ENCODE measurements around the gene SIRT1. TPM values are rescaled to one million over a fixed set of nuclear protein-coding genes. Genes with fewer than 3 reads are reported as not detected.

SIRT1 gene
- total and polyA plus RNA-seq, 9 of the 15 experiments (the other 6 are each of a cell fraction or from before 2014, with no cell fraction given), result 7.8 to 25.8 (median 19.1) TPM

DNA sequence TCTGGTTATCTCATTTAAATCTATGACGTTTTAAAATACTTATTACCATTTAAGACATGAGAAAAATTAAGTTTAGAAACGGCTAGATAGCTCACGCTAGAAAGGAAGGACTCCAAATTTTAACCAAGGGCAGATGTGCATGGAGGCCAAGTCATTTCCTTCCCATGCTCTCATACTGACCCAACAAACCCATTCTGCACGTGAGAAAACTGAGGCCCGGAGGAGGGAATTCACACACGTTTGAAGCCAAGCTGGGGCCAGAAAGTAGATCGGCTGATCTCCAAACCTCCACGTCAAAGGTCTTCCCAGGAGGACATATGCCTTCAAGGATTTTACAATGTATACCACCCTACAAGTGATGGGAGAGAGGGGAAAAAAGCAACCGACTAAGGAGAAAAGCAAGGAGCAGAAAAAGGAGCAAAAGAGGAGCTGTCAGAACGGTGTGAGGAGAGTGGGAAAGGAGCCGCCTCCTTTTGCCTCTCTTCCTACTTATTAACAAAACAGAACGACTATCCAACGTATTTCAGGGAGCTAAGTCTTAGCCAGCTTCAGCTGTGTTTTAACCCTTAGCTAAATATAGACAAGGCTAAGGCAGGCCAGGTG is 645 bp upstream of the SIRT1 start (continued):
- TF ChIP-seq ZNF512 (tag; IDR thresholded peaks at IDR 0.05) (peak; percentile 71), ZNF143 (CRISPR knock-in tag; IDR thresholded peaks at IDR 0.05) (no peak), TSHZ1 (CRISPR knock-in tag; IDR thresholded peaks at IDR 0.05) (no peak), BCOR (IDR thresholded peaks at IDR 0.05) (peak; percentile 95), ZNF274 (IDR thresholded peaks at IDR 0.05; ENCODE audit: borderline replicate concordance, low read depth, low read length) (no peak), RHOXF2B (CRISPR knock-in tag; conservative IDR thresholded peaks at IDR 0.05) (no peak), HNRNPUL1 (IDR thresholded peaks at IDR 0.05; ENCODE audit: low read length) (0 out of 2 replicates have a peak, but pooled peaks have one; percentile 50), ZNF75A (CRISPR knock-in tag; IDR thresholded peaks at IDR 0.05) (no peak), CHD1 (IDR thresholded peaks at IDR 0.05; ENCODE audit: low read length) (peak; percentile 44), EZH2 (IDR thresholded peaks at IDR 0.05; ENCODE audit: borderline replicate concordance, low read depth, low read length) (no peak), IRF2 (CRISPR knock-in tag; IDR thresholded peaks at IDR 0.05) (no peak), SMARCA5 (IDR thresholded peaks at IDR 0.05) (0 out of 2 replicates have a peak, but pooled peaks have one; percentile 46), NRF1 (conservative IDR thresholded peaks at IDR 0.05 in 1 of 2, IDR thresholded peaks at IDR 0.05 in 1 of 2) (no peak), ZNF583 (CRISPR knock-in tag; IDR thresholded peaks at IDR 0.05) (0 out of 2 replicates have a peak, but pooled peaks have one; percentile 10), ZNF76 (CRISPR knock-in tag; IDR thresholded peaks at IDR 0.05; ENCODE audit: borderline replicate concordance) (no peak), CXXC5 (CRISPR knock-in tag; IDR thresholded peaks at IDR 0.05) (no peak), TCFL5 (CRISPR knock-in tag; conservative IDR thresholded peaks at IDR 0.05) (no peak), MIER1 (IDR thresholded peaks at IDR 0.05; ENCODE audit: low read depth) (peak; percentile 56; the same call in 1 of the 2 replicates), HDAC2 (IDR thresholded peaks at IDR 0.05) (peak; percentile 78)
- TF ChIP-seq, protein P1, sequence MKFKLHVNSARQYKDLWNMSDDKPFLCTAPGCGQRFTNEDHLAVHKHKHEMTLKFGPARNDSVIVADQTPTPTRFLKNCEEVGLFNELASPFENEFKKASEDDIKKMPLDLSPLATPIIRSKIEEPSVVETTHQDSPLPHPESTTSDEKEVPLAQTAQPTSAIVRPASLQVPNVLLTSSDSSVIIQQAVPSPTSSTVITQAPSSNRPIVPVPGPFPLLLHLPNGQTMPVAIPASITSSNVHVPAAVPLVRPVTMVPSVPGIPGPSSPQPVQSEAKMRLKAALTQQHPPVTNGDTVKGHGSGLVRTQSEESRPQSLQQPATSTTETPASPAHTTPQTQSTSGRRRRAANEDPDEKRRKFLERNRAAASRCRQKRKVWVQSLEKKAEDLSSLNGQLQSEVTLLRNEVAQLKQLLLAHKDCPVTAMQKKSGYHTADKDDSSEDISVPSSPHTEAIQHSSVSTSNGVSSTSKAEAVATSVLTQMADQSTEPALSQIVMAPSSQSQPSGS (CRISPR knock-in tag; IDR thresholded peaks at IDR 0.05), result no peak
- TF ChIP-seq, protein P2, sequence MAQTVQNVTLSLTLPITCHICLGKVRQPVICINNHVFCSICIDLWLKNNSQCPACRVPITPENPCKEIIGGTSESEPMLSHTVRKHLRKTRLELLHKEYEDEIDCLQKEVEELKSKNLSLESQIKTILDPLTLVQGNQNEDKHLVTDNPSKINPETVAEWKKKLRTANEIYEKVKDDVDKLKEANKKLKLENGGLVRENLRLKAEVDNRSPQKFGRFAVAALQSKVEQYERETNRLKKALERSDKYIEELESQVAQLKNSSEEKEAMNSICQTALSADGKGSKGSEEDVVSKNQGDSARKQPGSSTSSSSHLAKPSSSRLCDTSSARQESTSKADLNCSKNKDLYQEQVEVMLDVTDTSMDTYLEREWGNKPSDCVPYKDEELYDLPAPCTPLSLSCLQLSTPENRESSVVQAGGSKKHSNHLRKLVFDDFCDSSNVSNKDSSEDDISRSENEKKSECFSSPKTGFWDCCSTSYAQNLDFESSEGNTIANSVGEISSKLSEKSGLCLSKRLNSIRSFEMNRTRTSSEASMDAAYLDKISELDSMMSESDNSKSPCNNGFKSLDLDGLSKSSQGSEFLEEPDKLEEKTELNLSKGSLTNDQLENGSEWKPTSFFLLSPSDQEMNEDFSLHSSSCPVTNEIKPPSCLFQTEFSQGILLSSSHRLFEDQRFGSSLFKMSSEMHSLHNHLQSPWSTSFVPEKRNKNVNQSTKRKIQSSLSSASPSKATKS (CRISPR knock-in tag; IDR thresholded peaks at IDR 0.05), result no peak

Measured in K562 (cell line).